A673 (cell line): ENCODE data around the gene MRGPRF. TPM values are rescaled to one million over a fixed set of nuclear protein-coding genes. Genes with fewer than 3 reads are reported as not detected.
A peak's percentile ranks its signal among the peaks of the same experiment; 100 is the strongest.

Experiments
- BruUV-seq: library from RNA; stranded (reverse); fragments of 400-500 nt; replicated peaks from 2 replicates; lab custom pipeline; 2021; lab: Mats Ljungman, UMichigan
- CTCF ChIA-PET: fragments of 300-600 bp; sonication (Branson Sonifier 250); formaldehyde crosslinking; loops from one replicate; lab custom pipeline; 2022; ENCODE audit warnings: antibody characterized with exemption; lab: Charles Lee
- POLR2A ChIA-PET: fragments of 300-600 bp; sonication (Branson Sonifier 250); formaldehyde crosslinking; loops from one replicate; lab custom pipeline; 2022; ENCODE audit warnings: antibody characterized with exemption; ENCODE audit not compliant: low non-redundant PET; lab: Charles Lee
- DNase-seq: peaks from one replicate; pipeline ENCODE4 v3.0.0-alpha.2; 2015; ENCODE audit warnings: low spot score
- H3K27ac ChIP-seq: fragments of 200-600 bp; sonication (generic); 2 replicates; pipeline ENCODE4 v1.5.1; 2016; ENCODE audit warnings: mixed run types, low read depth, mild to moderate bottlenecking, mixed read lengths, antibody characterized with exemption, low read length; ENCODE audit not compliant: poor library complexity, severe bottlenecking
- H3K27me3 ChIP-seq: fragments of 200-600 bp; sonication (generic); replicated peaks from 2 replicates; pipeline ENCODE4 v1.6.1; 2017; ENCODE audit warnings: mixed run types, low read depth, mild to moderate bottlenecking, mixed read lengths, antibody characterized with exemption, low read length; ENCODE audit not compliant: insufficient read depth, poor library complexity
- H3K36me3 ChIP-seq: fragments of 200-600 bp; sonication (generic); 2 replicates; pipeline ENCODE4 v1.6.1; 2016; ENCODE audit warnings: mixed run types, mild to moderate bottlenecking, mixed read lengths, antibody characterized with exemption, low read length; ENCODE audit not compliant: insufficient read depth, poor library complexity, severe bottlenecking
- H3K4me1 ChIP-seq: fragments of 200-600 bp; sonication (generic); 2 replicates; pipeline ENCODE4 v1.6.1; 2017; ENCODE audit warnings: mixed run types, mild to moderate bottlenecking, mixed read lengths, antibody characterized with exemption, low read length; ENCODE audit not compliant: insufficient read depth, poor library complexity, severe bottlenecking
- H3K4me3 ChIP-seq: fragments of 200-600 bp; sonication (generic); 2 replicates; pipeline ENCODE4 v1.5.1; 2016; ENCODE audit warnings: low read depth, mixed run types, mild to moderate bottlenecking, mixed read lengths, low read length; ENCODE audit not compliant: poor library complexity, severe bottlenecking
- H3K9me3 ChIP-seq: fragments of 200-600 bp; sonication (generic); 2 replicates; pipeline ENCODE4 v1.6.1; 2016; ENCODE audit warnings: mixed run types, low read depth, mild to moderate bottlenecking, mixed read lengths, antibody characterized with exemption, low read length; ENCODE audit not compliant: poor library complexity, severe bottlenecking
- CTCF ChIP-seq: fragments of 300-800, 200-600 bp; sonication (generic); conservative IDR thresholded peaks from 2 replicates; pipeline ENCODE4 v1.5.1; 2017; ENCODE audit warnings: low read depth, mild to moderate bottlenecking, antibody characterized with exemption, low read length, moderate library complexity, mixed read lengths
- EZH2 ChIP-seq: fragments of 200-600 bp; sonication (generic); IDR thresholded peaks from 2 replicates; pipeline ENCODE4 v1.6.1; 2017; ENCODE audit warnings: borderline replicate concordance, low read depth, mild to moderate bottlenecking, mixed read lengths, antibody characterized with exemption, low read length; ENCODE audit not compliant: poor library complexity, severe bottlenecking
- intact Hi-C: fragments of 100-400 bp; cut with micrococcal nuclease; formaldehyde crosslinking; loops from one replicate; pipeline ENCODE4 v1.10.0; 2022; ENCODE audit not compliant: unreplicated experiment
- total RNA-seq: library from RNA; stranded (reverse); gene quantifications from 2 replicates; pipeline ENCODE4 v1.2.3, GENCODE V29; 2021

MRGPRF gene
- total RNA-seq, 1 experiment from 2014 or later, result 9.3 TPM

DNA sequence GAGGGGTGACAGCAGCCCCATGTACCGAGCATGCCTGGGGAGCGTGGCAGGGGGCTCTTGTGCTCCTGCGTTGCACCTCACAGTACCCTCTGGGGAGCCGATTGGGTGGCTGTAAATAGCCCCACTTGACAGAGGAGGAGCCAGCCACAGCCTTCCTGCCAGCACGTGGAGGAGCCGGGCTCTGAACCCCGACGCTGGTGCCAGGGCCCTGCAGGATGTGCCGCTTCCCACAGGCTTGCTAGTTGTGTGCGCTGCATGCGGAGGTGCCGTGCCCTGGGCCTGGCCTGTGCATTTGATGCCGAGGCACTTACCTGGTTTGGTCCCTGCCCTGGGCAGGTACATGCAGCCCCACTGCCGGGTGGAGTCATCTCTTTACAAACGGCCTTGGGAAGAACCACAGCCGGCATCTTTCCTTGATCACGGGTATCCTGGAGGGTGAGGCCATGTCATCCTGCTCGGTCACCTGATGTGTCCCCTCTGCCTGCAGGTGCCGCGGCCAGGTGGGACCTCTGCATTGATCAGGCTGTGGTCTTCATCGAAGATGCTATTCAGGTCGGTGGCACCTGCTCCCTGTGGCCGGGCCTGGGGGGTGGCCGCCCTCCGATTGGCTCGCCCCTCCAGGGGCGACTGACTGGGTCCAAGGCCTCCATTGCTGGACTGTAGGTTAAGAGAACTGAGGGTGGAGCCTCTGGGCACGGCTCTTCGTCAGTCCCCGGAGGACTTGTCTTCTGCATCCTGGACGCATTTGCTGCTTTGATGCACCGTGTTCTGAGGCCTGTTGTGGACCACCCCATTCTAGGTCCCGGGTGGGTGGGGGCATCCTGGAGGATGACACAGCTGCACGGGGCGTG lies 40.7 kb upstream of the MRGPRF start:
- intact Hi-C loops, result no loop called here

GRCh38 chr11:69053169-69053477 lies 40.1 kb upstream of the MRGPRF start:
- Histone ChIP-seq H3K4me1 (peaks cover 11% of the 10 kb centered on the region), H3K27me3 (no peaks in the 10 kb centered on the region), H3K4me3 (no peak overlapping the region), H3K36me3 (peaks cover 13% of the 10 kb centered on the region), H3K27ac (no peak overlapping the region), H3K9me3 (no peaks in the 10 kb centered on the region)
- ChIA-PET POLR2A (no interaction called here), CTCF (no interaction called here)
- no peak for TF ChIP-seq CTCF
- no peak for TF ChIP-seq EZH2
- no peak for DNase-seq
- no TSS peak for BruUV-seq
- intact Hi-C loops, result no loop called here

More for the DNA sequence above, 40.7 kb upstream of the MRGPRF start:
- Histone ChIP-seq H3K27me3 (no peaks in the 10 kb centered on the region), H3K4me3 (no peak overlapping the region), H3K27ac (no peak overlapping the region), H3K9me3 (no peaks in the 10 kb centered on the region), H3K36me3 (peaks cover 13% of the 10 kb centered on the region), H3K4me1 (peaks cover 7% of the 10 kb centered on the region)
- TF ChIP-seq EZH2, result no peak
- TF ChIP-seq CTCF, result no peak
- DNase-seq, result no peak
- BruUV-seq, result no TSS peak
- CTCF ChIA-PET, result no interaction called here
- POLR2A ChIA-PET, result no interaction called here

DNA sequence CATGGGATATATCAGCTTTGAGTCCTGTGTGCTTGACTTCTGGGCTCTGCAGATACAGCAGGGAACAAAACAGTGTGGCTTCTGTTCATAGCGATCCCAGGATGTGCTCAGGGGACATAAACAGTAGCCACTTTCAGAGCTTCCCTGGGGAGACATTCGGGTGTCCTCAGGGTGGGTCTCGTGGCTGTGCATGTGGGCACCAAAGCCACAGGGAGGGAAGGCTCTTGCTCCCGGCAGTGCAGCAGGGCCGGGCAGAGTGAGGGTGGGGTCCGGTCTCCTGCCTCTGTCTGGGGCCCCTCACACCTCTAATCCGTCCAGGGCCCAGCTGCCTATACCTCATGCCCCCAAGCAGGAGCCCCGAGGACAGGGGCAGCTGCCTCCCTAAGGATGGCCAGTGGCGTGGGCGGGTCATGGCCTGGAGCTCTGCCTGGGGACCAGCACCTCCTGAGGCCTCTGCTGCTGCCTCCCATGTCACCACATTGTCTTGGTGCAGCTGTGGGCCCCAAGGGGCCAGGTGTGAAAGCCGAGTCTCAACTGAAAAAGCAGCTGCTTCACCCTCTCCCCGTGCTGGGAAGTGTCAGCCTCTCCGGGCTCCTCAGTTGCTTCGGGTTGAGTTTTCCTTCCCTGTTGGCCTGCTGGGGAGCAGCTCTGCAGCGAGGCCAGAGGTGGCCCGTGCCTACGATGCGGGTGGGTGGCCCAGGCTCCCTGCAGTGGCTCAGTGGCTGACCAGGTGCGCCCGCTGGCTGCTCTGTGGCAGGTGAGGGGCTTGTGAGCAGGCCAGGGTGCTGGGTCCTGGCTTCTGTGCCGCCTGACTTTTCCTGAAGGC lies 39.5 kb upstream of the MRGPRF start:
- no TSS peak for BruUV-seq
- DNase-seq, result no peak
- Histone ChIP-seq H3K4me3 (no peak overlapping the region), H3K36me3 (peaks cover 13% of the 10 kb centered on the region), H3K27me3 (no peaks in the 10 kb centered on the region), H3K9me3 (no peaks in the 10 kb centered on the region), H3K27ac (peak overlapping the region; percentile 23), H3K4me1 (peaks cover 13% of the 10 kb centered on the region)
- no peak for TF ChIP-seq CTCF
- TF ChIP-seq EZH2, result no peak
- POLR2A ChIA-PET, result interaction anchor here (0.6 kb wide), 1 partner anchor 99 kb away, joined by 3 read pairs; no protein-coding TSS in a partner anchor
- CTCF ChIA-PET, result interaction anchor here (0.5 kb wide), 1 partner anchor 39 kb away, joined by 4 read pairs; no protein-coding TSS in a partner anchor
- intact Hi-C loops, result no loop called here
